Mammary epithelial cell (primary cell): ENCODE results near the gene TCP1.

Source experiments
- CTCF ChIP-seq, 2 donors: IDR thresholded peaks in 1 of 2; conservative IDR thresholded peaks in 1 of 2; 2 replicates each; pipeline ENCODE4 v1.5.1; 2011 to 2012; ENCODE audit warnings: inconsistent platforms in 2 of 2, low read length in 2 of 2, mild to moderate bottlenecking in 2 of 2, control low read depth in 1 of 2, low read depth in 1 of 2; ENCODE audit not compliant: insufficient read depth in 1 of 2; ENCODE audit errors: extremely low read depth in 1 of 2
- EZH2 ChIP-seq: IDR thresholded peaks from 2 replicates; pipeline ENCODE4 v1.6.1; 2012; ENCODE audit warnings: low read length, inconsistent platforms, borderline replicate concordance

- TF ChIP-seq CTCF (conservative IDR thresholded peaks at IDR 0.05 in 1 of 2, IDR thresholded peaks at IDR 0.05 in 1 of 2; ENCODE audit: extremely low read depth in 1 of 2, insufficient read depth in 1 of 2, low read depth in 1 of 2, low read length in 2 of 2) (no peak), EZH2 (no peak)
Observed at GRCh38 chr6:159728531-159728964, 60.9 kb downstream of the TCP1 start.
